Non-pigmented ciliary epithelial cell (primary cell): ENCODE data around the gene SOD3.

Source experiments
- DNase-seq: peaks from one replicate; pipeline ENCODE4 v3.0.0-alpha.2; 2010; ENCODE audit warnings: low read depth

Gene SOD3

GRCh38 chr4:24794916-24795665, at the start of gene SOD3:
Gene SOD3 (plus strand): TSS chr4:24795573. CDS start chr4:24799522, 3,949 bp downstream.
- no peak for DNase-seq

- DNase-seq: no peak
Observed at GRCh38 chr4:24747234-24747975, 48.0 kb upstream of the SOD3 start.

- DNase-seq: no peak
Observed at GRCh38 chr4:24748023-24748422, 47.4 kb upstream of the SOD3 start.

- DNase-seq: no peak
Observed at GRCh38 chr4:24748758-24749350, 46.5 kb upstream of the SOD3 start.

- no peak for DNase-seq
Observed at GRCh38 chr4:24750106-24750505, 45.3 kb upstream of the SOD3 start.

- DNase-seq: no peak
Observed at GRCh38 chr4:24751926-24752539, 43.3 kb upstream of the SOD3 start.

- DNase-seq: no peak
Observed at GRCh38 chr4:24753519-24753918, 41.9 kb upstream of the SOD3 start.

GRCh38 chr4:24754571-24754970, 40.8 kb upstream of the SOD3 start:
- no peak for DNase-seq

- DNase-seq: no peak
Observed at GRCh38 chr4:24763631-24764297, 31.6 kb upstream of the SOD3 start.

GRCh38 chr4:24764345-24764744, 31.0 kb upstream of the SOD3 start:
- DNase-seq: no peak

- DNase-seq: no peak
Observed at GRCh38 chr4:24765376-24765988, 29.9 kb upstream of the SOD3 start.

GRCh38 chr4:24768006-24768405, 27.4 kb upstream of the SOD3 start:
- no peak for DNase-seq

GRCh38 chr4:24768604-24769003, 26.8 kb upstream of the SOD3 start:
- no peak for DNase-seq

GRCh38 chr4:24769571-24769970, 25.8 kb upstream of the SOD3 start:
- DNase-seq: no peak

GRCh38 chr4:24770032-24770584, 25.3 kb upstream of the SOD3 start:
- peak; percentile 81 for DNase-seq

- DNase-seq: no peak
Observed at GRCh38 chr4:24770667-24771066, 24.7 kb upstream of the SOD3 start.

- no peak for DNase-seq
Observed at GRCh38 chr4:24771241-24771640, 24.1 kb upstream of the SOD3 start.

GRCh38 chr4:24772061-24772705, 23.2 kb upstream of the SOD3 start:
- DNase-seq: no peak

GRCh38 chr4:24772952-24773351, 22.4 kb upstream of the SOD3 start:
- DNase-seq: no peak

- no peak for DNase-seq
Observed at GRCh38 chr4:24774452-24774851, 20.9 kb upstream of the SOD3 start.
